DND-41 (cell line): ENCODE data around the gene TTC8.

Source experiments
- ATAC-seq: fragments of 200-7000 bp; cut with Tn5 transposase; 3 replicates; pipeline ENCODE4 v1.9.1; 2021; ENCODE audit warnings: low read depth; ENCODE audit not compliant: insufficient read depth
- DNase-seq: peaks from one replicate; pipeline ENCODE4 v3.0.0-alpha.2; 2020
- H2AFZ ChIP-seq: 2 replicates; pipeline ENCODE4 v1.6.0; 2012; ENCODE audit warnings: low read depth, low read length
- H3K27ac ChIP-seq: 2 replicates; pipeline ENCODE4 v1.5.1; 2012; ENCODE audit warnings: low read length, inconsistent platforms
- H3K27me3 ChIP-seq: fragments of 200-600 bp; sonication (generic); 2 replicates; pipeline ENCODE4 v1.6.0; 2012; ENCODE audit warnings: low read length, mild to moderate bottlenecking, inconsistent platforms; ENCODE audit not compliant: insufficient read depth, poor library complexity
- H3K36me3 ChIP-seq: 2 replicates; pipeline ENCODE4 v1.5.1; 2012; ENCODE audit warnings: low read length, inconsistent platforms; ENCODE audit not compliant: insufficient read depth
- H3K4me1 ChIP-seq: 2 replicates; pipeline ENCODE4 v1.5.1; 2012; ENCODE audit warnings: mild to moderate bottlenecking, low read length; ENCODE audit not compliant: insufficient read depth
- H3K4me2 ChIP-seq: 2 replicates; pipeline ENCODE4 v1.6.0; 2012; ENCODE audit warnings: mild to moderate bottlenecking, moderate library complexity, low read length, inconsistent platforms; ENCODE audit not compliant: insufficient read depth
- H3K4me3 ChIP-seq, 2 experiments: fragments of 200-600 bp in 1 of 2; shearing (Covaris generic) in 1 of 2; 2 replicates each; pipeline ENCODE4 v1.5.1; 2012 to 2016; ENCODE audit warnings: inconsistent platforms in 2 of 2, low read length in 2 of 2, mild to moderate bottlenecking in 2 of 2, low read depth in 1 of 2, moderate library complexity in 1 of 2
- H3K79me2 ChIP-seq: 2 replicates; pipeline ENCODE4 v1.6.0; 2012; ENCODE audit warnings: low read length, inconsistent platforms; ENCODE audit not compliant: insufficient read depth
- H3K9ac ChIP-seq: 2 replicates; pipeline ENCODE4 v1.6.0; 2012; ENCODE audit warnings: low read depth, mild to moderate bottlenecking, inconsistent platforms, low read length, moderate library complexity
- H3K9me3 ChIP-seq: 2 replicates; pipeline ENCODE4 v1.5.1; 2012; ENCODE audit warnings: low read length, moderate library complexity, mild to moderate bottlenecking, inconsistent platforms; ENCODE audit not compliant: insufficient read depth, severe bottlenecking
- H4K20me1 ChIP-seq: 2 replicates; pipeline ENCODE4 v1.6.0; 2012; ENCODE audit warnings: low read length; ENCODE audit not compliant: insufficient read depth
- CTCF ChIP-seq: IDR thresholded peaks from 2 replicates; pipeline ENCODE4 v1.5.1; 2012; ENCODE audit warnings: borderline replicate concordance, low read length, moderate library complexity, mild to moderate bottlenecking; ENCODE audit not compliant: poor library complexity, severe bottlenecking; ENCODE audit errors: extremely low read depth
- EZH2 ChIP-seq: IDR thresholded peaks from 3 replicates; pipeline ENCODE4 v1.6.1; 2012; ENCODE audit warnings: borderline replicate concordance, low read depth, mild to moderate bottlenecking, moderate library complexity, low read length, inconsistent platforms; ENCODE audit not compliant: severe bottlenecking

TTC8 gene

GRCh38 chr14:88879022-88879421, 54.6 kb downstream of the TTC8 start:
- Histone ChIP-seq H3K4me2 (no peak overlapping the region), H3K9me3 (no peaks in the 10 kb centered on the region), H3K9ac (no peak overlapping the region), H3K36me3 (no peaks in the 10 kb centered on the region), H3K27ac (no peak overlapping the region), H3K79me2 (no peaks in the 10 kb centered on the region), H3K4me3 (no peak overlapping the region), H2AFZ (no peak overlapping the region), H3K4me1 (no peaks in the 10 kb centered on the region), H3K27me3 (no peaks in the 10 kb centered on the region), H4K20me1 (no peaks in the 10 kb centered on the region)
- no peak for TF ChIP-seq CTCF
- TF ChIP-seq EZH2: no peak
- ATAC-seq (no peak), DNase-seq (no peak)

GRCh38 chr14:88882236-88882635, 57.8 kb downstream of the TTC8 start:
- no peaks in the 10 kb centered on the region for H3K27me3 ChIP-seq
- no peak overlapping the region for H3K27ac ChIP-seq
- DNase-seq (no peak), ATAC-seq (no peak)
- H3K36me3 ChIP-seq: no peaks in the 10 kb centered on the region
- no peaks in the 10 kb centered on the region for H3K4me1 ChIP-seq
- H3K4me3 ChIP-seq: no peak overlapping the region
- H3K9ac ChIP-seq: no peak overlapping the region
- TF ChIP-seq EZH2 (no peak), CTCF (no peak)
- H3K9me3 ChIP-seq: no peaks in the 10 kb centered on the region
- H4K20me1 ChIP-seq: no peaks in the 10 kb centered on the region
- no peak overlapping the region for H2AFZ ChIP-seq
- H3K79me2 ChIP-seq: no peaks in the 10 kb centered on the region
- no peak overlapping the region for H3K4me2 ChIP-seq

GRCh38 chr14:88895116-88895515, 70.7 kb downstream of the TTC8 start:
- DNase-seq: no peak
- Histone ChIP-seq H3K27ac (no peak overlapping the region), H3K9ac (no peak overlapping the region), H3K79me2 (no peaks in the 10 kb centered on the region), H3K9me3 (no peaks in the 10 kb centered on the region), H4K20me1 (no peaks in the 10 kb centered on the region), H3K4me1 (no peaks in the 10 kb centered on the region), H2AFZ (no peak overlapping the region), H3K27me3 (no peaks in the 10 kb centered on the region), H3K36me3 (no peaks in the 10 kb centered on the region), H3K4me2 (no peak overlapping the region), H3K4me3 (no peak overlapping the region)
- no peak for ATAC-seq
- TF ChIP-seq EZH2 (no peak), CTCF (no peak)

- H3K79me2 ChIP-seq: no peaks in the 10 kb centered on the region
Measured at GRCh38 chr14:88901189-88901588, 76.7 kb downstream of the TTC8 start.

More at GRCh38 chr14:88901189-88901588, 76.7 kb downstream of the TTC8 start:
- Histone ChIP-seq H3K4me1 (no peaks in the 10 kb centered on the region), H3K4me2 (no peak overlapping the region), H3K9me3 (no peaks in the 10 kb centered on the region), H4K20me1 (no peaks in the 10 kb centered on the region), H3K9ac (no peak overlapping the region), H3K27ac (no peak overlapping the region), H3K36me3 (no peaks in the 10 kb centered on the region), H3K27me3 (no peaks in the 10 kb centered on the region), H2AFZ (no peak overlapping the region), H3K4me3 (no peak overlapping the region)
- no peak for DNase-seq
- ATAC-seq: no peak
- no peak for TF ChIP-seq EZH2
- no peak for TF ChIP-seq CTCF
